ENCODE measurements around the gene LOXL1. TPM values are rescaled to one million over a fixed set of nuclear protein-coding genes. Genes with fewer than 3 reads are reported as not detected.
A peak's percentile ranks its signal among the peaks of the same experiment; 100 is the strongest.

The LOXL1 gene
- total RNA-seq, 1 donor from 2014 or later = 5.3 TPM

GRCh38 chr15:73899197-73900094 lies 26.8 kb upstream of the LOXL1 start:
- TF ChIP-seq CTCF (IDR thresholded peaks at IDR 0.05; ENCODE audit: insufficient read depth, low read length, severe bottlenecking) = no peak
- peaks cover 7% of the 10 kb centered on the region for H3K27me3 ChIP-seq (ENCODE audit: control insufficient read depth, insufficient read depth, low read length)
- H3K36me3 ChIP-seq (ENCODE audit: control insufficient read depth, insufficient read depth, low read length) = no peaks in the 10 kb centered on the region
- no peak overlapping the region for H3K4me3 ChIP-seq (ENCODE audit: low read depth, low read length)
- FAIRE-seq = no peak
- DNase-seq (ENCODE audit: low read depth) = no peak

GRCh38 chr15:73900095-73900712 lies 26.1 kb upstream of the LOXL1 start:
- H3K4me3 ChIP-seq (ENCODE audit: low read depth, low read length) = no peak overlapping the region
- FAIRE-seq = no peak
- H3K27me3 ChIP-seq (ENCODE audit: control insufficient read depth, insufficient read depth, low read length) = peaks cover 5% of the 10 kb centered on the region
- no peaks in the 10 kb centered on the region for H3K36me3 ChIP-seq (ENCODE audit: control insufficient read depth, insufficient read depth, low read length)
- DNase-seq (ENCODE audit: low read depth) = no peak
- TF ChIP-seq CTCF (IDR thresholded peaks at IDR 0.05; ENCODE audit: insufficient read depth, low read length, severe bottlenecking) = no peak

DNA sequence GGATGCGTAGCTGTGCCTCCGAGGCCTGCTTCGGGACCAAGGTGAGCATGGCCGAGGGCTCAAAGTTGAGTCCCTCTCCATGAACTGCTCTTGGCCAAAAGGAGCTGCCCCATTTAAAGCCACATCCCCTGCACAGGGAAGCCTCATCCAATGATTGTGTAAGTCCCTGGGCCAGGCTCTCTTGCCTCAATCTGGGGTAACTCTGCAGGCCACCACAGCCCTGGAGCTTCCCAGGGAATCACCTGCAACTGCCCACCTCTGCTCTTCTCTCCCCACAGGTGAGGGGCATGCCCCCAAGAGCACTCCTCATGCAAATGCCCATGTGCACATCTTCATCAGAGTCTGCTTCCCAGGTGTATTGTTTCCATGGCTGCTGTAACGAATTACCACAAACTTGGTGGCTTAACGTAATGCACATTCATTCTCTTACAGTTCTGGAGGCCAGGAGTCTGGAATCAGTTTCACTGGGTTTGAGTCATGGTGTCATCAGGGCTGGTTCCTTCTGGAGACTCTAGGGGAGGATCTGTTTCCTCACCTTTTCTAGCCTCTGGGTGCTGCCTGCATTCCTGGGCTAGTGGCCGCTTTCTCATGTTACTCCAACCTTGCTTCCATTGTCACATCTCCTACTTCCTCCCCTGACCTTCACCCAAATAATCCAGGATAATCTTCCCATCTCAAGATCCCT lies 25.0 kb upstream of the LOXL1 start:
- no peak for TF ChIP-seq CTCF (IDR thresholded peaks at IDR 0.05; ENCODE audit: insufficient read depth, low read length, severe bottlenecking)
- Histone ChIP-seq H3K36me3 (ENCODE audit: control insufficient read depth, insufficient read depth, low read length) (no peaks in the 10 kb centered on the region), H3K27me3 (ENCODE audit: control insufficient read depth, insufficient read depth, low read length) (peaks cover 2% of the 10 kb centered on the region), H3K4me3 (ENCODE audit: low read depth, low read length) (no peak overlapping the region)
- FAIRE-seq = peak; percentile 7
- DNase-seq (ENCODE audit: low read depth) = no peak

DNA sequence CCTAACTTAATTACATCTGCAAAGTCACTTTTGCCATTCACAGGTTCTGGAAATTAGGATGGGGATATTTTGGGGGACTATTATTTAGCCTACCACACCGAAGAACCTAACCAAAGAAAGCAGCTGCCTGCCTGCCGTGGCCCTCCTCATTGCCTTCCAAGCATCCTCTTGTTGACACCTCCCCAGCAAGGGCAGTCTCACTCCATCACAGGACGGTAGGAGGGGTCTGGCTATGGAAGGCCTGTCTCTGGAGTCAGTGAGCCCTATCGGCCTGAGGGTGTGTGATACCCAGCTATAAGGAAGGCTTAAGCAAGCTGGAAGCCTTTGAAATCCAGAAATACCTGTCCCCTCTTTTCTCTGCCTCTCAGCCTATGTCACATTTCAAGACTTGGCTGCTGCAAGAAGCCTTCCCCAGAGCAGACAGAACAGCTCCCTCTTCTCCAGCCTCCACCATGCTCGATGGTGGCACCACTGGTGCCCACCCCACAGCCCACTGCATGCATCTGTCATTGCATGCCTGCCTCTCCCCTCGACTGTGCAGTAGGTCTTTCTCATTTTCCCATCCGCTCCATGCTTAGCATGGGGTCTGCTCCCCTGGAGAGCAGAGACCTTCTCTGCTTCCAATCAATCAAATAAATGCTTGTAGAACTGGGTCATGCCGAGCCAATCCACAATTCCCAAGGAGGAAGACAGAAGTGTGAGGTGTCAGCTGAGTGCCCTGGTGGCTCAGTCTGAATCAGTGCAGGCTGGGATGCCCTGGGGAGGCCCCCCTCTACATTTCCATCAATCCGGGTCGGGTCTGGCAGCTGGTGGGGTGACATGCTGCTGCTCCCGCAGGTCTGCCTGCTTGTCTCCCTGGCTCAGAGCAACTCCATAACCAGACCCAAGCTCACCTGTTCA lies 23.9 kb upstream of the LOXL1 start:
- peak; percentile 13 for FAIRE-seq
- no peak for TF ChIP-seq CTCF (IDR thresholded peaks at IDR 0.05; ENCODE audit: insufficient read depth, low read length, severe bottlenecking)
- no peak for DNase-seq (ENCODE audit: low read depth)
- H3K4me3 ChIP-seq (ENCODE audit: low read depth, low read length) = no peak overlapping the region
- H3K36me3 ChIP-seq (ENCODE audit: control insufficient read depth, insufficient read depth, low read length) = no peaks in the 10 kb centered on the region
- H3K27me3 ChIP-seq (ENCODE audit: control insufficient read depth, insufficient read depth, low read length) = peaks cover 2% of the 10 kb centered on the region

DNA sequence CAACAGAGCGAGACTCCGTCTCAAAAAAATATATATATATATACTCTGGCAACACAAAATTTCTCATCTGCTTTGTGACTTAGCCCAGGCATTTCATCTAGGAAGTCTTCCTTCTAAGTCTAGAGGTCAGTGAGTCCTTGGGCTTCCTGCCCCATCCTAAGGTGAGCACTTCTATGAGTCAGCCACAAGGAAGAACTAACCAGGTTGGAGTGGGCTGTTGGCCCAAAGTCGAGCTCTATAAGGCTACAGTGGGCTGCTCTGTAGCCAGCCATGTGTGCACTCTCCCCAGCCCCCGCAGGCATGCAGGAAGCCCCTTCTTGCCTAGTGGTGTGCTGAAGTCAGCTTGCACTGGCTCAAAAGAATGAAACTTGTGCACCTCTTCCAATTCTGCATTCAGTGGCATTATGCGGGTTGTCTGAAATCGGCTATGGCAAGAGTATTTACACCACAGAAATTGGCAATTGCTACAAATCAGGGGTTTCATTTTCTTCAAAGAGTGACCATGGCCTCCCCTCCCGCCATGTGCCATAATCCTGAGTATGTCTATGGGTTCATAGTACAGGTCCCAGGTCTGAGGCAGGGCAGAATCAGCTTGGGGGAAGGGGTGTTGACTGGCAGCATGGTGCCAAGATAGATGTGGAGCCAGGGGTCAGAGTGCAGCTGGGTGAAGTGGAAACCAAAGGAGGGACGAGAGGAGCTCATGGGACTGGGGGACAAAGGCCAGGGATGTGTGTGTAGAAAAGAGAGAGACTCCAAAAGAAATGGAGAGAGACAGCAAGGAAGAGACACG lies 22.0 kb upstream of the LOXL1 start:
- Histone ChIP-seq H3K36me3 (ENCODE audit: control insufficient read depth, insufficient read depth, low read length) (no peaks in the 10 kb centered on the region), H3K4me3 (ENCODE audit: low read depth, low read length) (no peak overlapping the region), H3K27me3 (ENCODE audit: control insufficient read depth, insufficient read depth, low read length) (peaks cover 2% of the 10 kb centered on the region)
- no peak for FAIRE-seq
- no peak for DNase-seq (ENCODE audit: low read depth)
- no peak for TF ChIP-seq CTCF (IDR thresholded peaks at IDR 0.05; ENCODE audit: insufficient read depth, low read length, severe bottlenecking)
